PC-3 (cell line): Measurements from ENCODE around the gene GNGT1.
"Not testable (repeated sequence)": the region's sequence is repeated elsewhere in the genome, so short reads cannot be mapped to it uniquely, and the experiment has no call there.

Experiments used
- EZH2 ChIP-seq: fragments of 300-600 bp; sonication (generic); IDR thresholded peaks from one replicate; pipeline ENCODE4 v1.6.1; 2017; ENCODE audit warnings: antibody characterized with exemption, mild to moderate bottlenecking, low read length; ENCODE audit not compliant: unreplicated experiment
- EZH2phosphoT487 ChIP-seq: fragments of 300-600 bp; sonication (generic); IDR thresholded peaks from 2 replicates; pipeline ENCODE4 v1.6.1; 2018; ENCODE audit warnings: mild to moderate bottlenecking, antibody characterized with exemption, low read length, borderline replicate concordance
- TF ChIP-seq, protein P1 (sequence below): fragments of 300-600 bp; sonication (generic); conservative IDR thresholded peaks from 2 replicates; pipeline ENCODE4 v1.5.1; 2017; ENCODE audit warnings: antibody characterized with exemption, low read depth, mild to moderate bottlenecking, low read length

DNA sequence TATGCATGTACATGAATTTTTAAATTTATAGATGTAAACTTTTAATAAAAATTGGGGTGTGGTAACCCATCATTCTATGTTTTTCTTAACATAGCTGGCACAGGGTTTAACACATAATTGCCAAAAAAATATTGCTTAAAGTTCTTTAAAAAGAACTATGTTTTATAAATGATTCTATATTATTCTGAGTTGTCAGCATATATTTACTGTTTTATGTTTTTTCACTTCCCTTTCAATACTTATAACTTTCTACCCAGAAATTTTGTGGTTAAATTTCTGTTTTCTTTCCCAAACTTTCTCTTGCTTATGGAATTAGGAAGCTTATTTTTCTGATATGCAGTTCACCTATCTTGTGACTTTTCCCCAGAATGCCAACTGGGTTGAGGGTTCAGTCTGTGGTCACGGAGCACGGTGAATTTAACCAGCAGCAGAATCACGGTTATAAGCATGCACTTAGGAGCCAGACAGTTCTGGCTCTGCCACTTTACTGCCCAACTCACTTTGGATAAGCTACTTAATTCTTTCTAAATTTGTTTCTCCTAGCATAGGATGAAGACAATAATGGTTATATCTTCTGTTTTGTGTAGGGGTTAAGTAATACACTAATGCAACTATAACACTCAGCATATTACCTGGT is 9.0 kb downstream of the GNGT1 start:
- TF ChIP-seq EZH2phosphoT487, EZH2: not testable (repeated sequence)
- TF ChIP-seq, protein P1, sequence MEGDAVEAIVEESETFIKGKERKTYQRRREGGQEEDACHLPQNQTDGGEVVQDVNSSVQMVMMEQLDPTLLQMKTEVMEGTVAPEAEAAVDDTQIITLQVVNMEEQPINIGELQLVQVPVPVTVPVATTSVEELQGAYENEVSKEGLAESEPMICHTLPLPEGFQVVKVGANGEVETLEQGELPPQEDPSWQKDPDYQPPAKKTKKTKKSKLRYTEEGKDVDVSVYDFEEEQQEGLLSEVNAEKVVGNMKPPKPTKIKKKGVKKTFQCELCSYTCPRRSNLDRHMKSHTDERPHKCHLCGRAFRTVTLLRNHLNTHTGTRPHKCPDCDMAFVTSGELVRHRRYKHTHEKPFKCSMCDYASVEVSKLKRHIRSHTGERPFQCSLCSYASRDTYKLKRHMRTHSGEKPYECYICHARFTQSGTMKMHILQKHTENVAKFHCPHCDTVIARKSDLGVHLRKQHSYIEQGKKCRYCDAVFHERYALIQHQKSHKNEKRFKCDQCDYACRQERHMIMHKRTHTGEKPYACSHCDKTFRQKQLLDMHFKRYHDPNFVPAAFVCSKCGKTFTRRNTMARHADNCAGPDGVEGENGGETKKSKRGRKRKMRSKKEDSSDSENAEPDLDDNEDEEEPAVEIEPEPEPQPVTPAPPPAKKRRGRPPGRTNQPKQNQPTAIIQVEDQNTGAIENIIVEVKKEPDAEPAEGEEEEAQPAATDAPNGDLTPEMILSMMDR = not testable (repeated sequence)
